Measurements from ENCODE around the gene CHRNB2.

DNA sequence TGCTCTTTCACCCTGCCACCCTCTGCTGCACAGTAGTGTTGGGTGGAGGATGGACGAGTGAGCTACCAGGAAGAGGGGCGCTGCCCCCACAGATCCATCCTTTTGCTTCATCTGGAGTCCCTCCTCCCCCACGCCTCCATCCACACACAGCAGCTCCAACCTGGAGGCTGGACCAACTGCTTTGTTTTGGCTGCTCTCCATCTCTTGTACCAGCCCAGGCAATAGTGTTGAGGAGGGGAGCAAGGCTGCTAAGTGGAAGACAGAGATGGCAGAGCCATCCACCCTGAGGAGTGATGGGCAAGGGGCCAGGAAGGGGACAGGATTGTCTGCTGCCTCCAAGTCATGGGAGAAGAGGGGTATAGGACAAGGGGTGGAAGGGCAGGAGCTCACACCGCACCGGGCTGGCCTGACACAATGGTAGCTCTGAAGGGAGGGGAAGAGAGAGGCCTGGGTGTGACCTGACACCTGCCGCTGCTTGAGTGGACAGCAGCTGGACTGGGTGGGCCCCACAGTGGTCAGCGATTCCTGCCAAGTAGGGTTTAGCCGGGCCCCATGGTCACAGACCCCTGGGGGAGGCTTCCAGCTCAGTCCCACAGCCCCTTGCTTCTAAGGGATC lies 8.5 kb downstream of the CHRNB2 start:
- TF ChIP-seq, protein P1, sequence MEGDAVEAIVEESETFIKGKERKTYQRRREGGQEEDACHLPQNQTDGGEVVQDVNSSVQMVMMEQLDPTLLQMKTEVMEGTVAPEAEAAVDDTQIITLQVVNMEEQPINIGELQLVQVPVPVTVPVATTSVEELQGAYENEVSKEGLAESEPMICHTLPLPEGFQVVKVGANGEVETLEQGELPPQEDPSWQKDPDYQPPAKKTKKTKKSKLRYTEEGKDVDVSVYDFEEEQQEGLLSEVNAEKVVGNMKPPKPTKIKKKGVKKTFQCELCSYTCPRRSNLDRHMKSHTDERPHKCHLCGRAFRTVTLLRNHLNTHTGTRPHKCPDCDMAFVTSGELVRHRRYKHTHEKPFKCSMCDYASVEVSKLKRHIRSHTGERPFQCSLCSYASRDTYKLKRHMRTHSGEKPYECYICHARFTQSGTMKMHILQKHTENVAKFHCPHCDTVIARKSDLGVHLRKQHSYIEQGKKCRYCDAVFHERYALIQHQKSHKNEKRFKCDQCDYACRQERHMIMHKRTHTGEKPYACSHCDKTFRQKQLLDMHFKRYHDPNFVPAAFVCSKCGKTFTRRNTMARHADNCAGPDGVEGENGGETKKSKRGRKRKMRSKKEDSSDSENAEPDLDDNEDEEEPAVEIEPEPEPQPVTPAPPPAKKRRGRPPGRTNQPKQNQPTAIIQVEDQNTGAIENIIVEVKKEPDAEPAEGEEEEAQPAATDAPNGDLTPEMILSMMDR (IDR thresholded peaks at IDR 0.05): no peak
- TF ChIP-seq POLR2A (IDR thresholded peaks at IDR 0.05): no peak
